ENCODE results near the gene MYOZ3. TPM values are rescaled to one million over a fixed set of nuclear protein-coding genes. Genes with fewer than 3 reads are reported as not detected.

MYOZ3 gene
- polyA plus RNA-seq, 1 donor from 2014 or later = not detected

- H3K79me2 ChIP-seq (replicated peaks; ENCODE audit: insufficient read depth, low read length) = no peaks in the 10 kb centered on the region
- no peak overlapping the region for H2AFZ ChIP-seq (ENCODE audit: low read depth, low read length)
- H3K36me3 ChIP-seq (ENCODE audit: insufficient read depth, low read length) = no peaks in the 10 kb centered on the region
- H3K9ac ChIP-seq (ENCODE audit: low read length) = no peak overlapping the region
- TF ChIP-seq REST (IDR thresholded peaks at IDR 0.05; ENCODE audit: borderline replicate concordance) (no peak), SMC3 (conservative IDR thresholded peaks at IDR 0.05; ENCODE audit: poor library complexity) (no peak), CTCF (IDR thresholded peaks at IDR 0.05; ENCODE audit: poor library complexity, severe bottlenecking) (no peak), EZH2 (IDR thresholded peaks at IDR 0.05; ENCODE audit: borderline replicate concordance, insufficient read depth, low read length, poor library complexity, severe bottlenecking) (no peak), MXI1 (conservative IDR thresholded peaks at IDR 0.05; ENCODE audit: poor library complexity, severe bottlenecking) (no peak), TAF1 (IDR thresholded peaks at IDR 0.05; ENCODE audit: low read depth) (no peak), RAD21 (conservative IDR thresholded peaks at IDR 0.05) (no peak), POLR2AphosphoS5 (IDR thresholded peaks at IDR 0.05) (no peak), EP300 (conservative IDR thresholded peaks at IDR 0.05; ENCODE audit: poor library complexity, severe bottlenecking) (no peak)
- H3K4me2 ChIP-seq (ENCODE audit: low read length) = no peak overlapping the region
- H3K9me2 ChIP-seq (ENCODE audit: insufficient read depth, low read length) = no peaks in the 10 kb centered on the region
- no peak overlapping the region for H3K4me3 ChIP-seq (ENCODE audit: low read length)
- H3K27ac ChIP-seq (ENCODE audit: low read length) = no peak overlapping the region
- H3K27me3 ChIP-seq (ENCODE audit: insufficient read depth, low read depth, low read length) = no peaks in the 10 kb centered on the region
- H3K9me3 ChIP-seq (ENCODE audit: low read length) = no peaks in the 10 kb centered on the region
- no peaks in the 10 kb centered on the region for H3F3A ChIP-seq (ENCODE audit: insufficient read depth, low read length, poor library complexity, severe bottlenecking)
- H4K20me1 ChIP-seq (ENCODE audit: insufficient read depth) = no peaks in the 10 kb centered on the region
Measured at GRCh38 chr5:150644514-150644913, 16.5 kb upstream of the MYOZ3 start.

- Histone ChIP-seq H3K4me3 (ENCODE audit: low read length) (no peak overlapping the region), H3K9ac (ENCODE audit: low read length) (no peak overlapping the region), H3K9me2 (ENCODE audit: insufficient read depth, low read length) (no peaks in the 10 kb centered on the region), H3K27me3 (ENCODE audit: insufficient read depth, low read depth, low read length) (no peaks in the 10 kb centered on the region), H3K79me2 (replicated peaks; ENCODE audit: insufficient read depth, low read length) (no peaks in the 10 kb centered on the region), H3K9me3 (ENCODE audit: low read length) (no peaks in the 10 kb centered on the region), H2AFZ (ENCODE audit: low read depth, low read length) (no peak overlapping the region), H3K36me3 (ENCODE audit: insufficient read depth, low read length) (no peaks in the 10 kb centered on the region), H3F3A (ENCODE audit: insufficient read depth, low read length, poor library complexity, severe bottlenecking) (no peaks in the 10 kb centered on the region), H3K4me2 (ENCODE audit: low read length) (no peak overlapping the region), H3K27ac (ENCODE audit: low read length) (no peak overlapping the region), H4K20me1 (ENCODE audit: insufficient read depth) (no peaks in the 10 kb centered on the region)
- TF ChIP-seq POLR2AphosphoS5 (IDR thresholded peaks at IDR 0.05) = no peak
Measured at GRCh38 chr5:150645070-150645700, 15.9 kb upstream of the MYOZ3 start.
